ENCODE data around the gene GSE1.

Gene GSE1

DNA sequence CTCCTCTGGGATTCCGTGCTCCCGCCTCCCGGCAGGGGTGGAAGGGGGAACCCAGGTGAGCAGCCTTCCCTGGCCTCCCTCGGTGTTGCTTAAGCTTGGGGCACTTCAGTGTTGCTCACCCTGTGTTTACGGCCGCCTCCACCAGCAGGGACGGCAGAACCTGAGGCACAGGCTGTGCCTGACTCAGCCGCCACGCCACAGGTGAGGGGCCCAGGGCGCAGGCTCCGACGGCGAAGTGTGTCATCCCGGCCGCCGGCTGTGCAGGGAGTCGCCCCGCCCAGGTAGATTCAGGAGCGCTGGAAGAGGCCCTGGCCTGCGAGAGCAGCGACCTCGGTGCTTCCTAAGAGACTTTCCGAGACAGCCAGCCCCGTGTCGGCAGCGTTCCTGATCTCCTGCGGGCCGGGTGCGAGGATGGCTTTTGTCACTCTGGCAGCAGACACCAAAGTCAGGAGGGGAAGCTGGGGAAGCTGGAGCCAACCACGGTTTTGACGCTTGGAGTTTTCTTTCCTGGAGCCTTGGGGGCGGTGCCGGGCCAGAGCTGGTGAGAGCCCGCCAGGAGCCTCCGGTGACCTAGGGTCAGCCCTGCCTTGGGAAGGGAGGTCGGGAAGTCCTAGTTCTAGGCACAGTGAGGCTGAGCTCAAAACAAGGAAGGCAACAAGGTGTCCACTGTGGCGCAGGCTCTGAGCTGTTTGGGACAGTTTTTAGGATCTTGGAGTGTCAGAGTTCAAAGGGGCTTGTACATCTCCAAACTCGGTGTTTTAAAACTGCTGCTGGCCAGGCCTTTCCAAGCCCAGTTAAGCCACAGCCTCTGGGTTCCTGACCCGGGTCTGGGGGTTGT lies 2.1 kb downstream of the GSE1 start (continued):
- TF ChIP-seq ZNF133 (tag by site-specific recombination; IDR thresholded peaks at IDR 0.05) (no peak), ZIC2 (tag by site-specific recombination; IDR thresholded peaks at IDR 0.05) (peak; percentile 100), KLF1 (tag by site-specific recombination; IDR thresholded peaks at IDR 0.05) (peak; percentile 53), ZNF16 (tag by site-specific recombination; IDR thresholded peaks at IDR 0.05; ENCODE audit: low read depth) (no peak), GLIS2 (tag by site-specific recombination; IDR thresholded peaks at IDR 0.05) (peak; percentile 87), SETDB1 (IDR thresholded peaks at IDR 0.05; ENCODE audit: insufficient read length, low read length) (no peak), ZFP69B (tag by site-specific recombination; IDR thresholded peaks at IDR 0.05) (no peak), ZNF10 (tag by site-specific recombination; IDR thresholded peaks at IDR 0.05) (peak; percentile 49; the same call in 1 of the 2 replicates)
- TF ChIP-seq, protein P1, sequence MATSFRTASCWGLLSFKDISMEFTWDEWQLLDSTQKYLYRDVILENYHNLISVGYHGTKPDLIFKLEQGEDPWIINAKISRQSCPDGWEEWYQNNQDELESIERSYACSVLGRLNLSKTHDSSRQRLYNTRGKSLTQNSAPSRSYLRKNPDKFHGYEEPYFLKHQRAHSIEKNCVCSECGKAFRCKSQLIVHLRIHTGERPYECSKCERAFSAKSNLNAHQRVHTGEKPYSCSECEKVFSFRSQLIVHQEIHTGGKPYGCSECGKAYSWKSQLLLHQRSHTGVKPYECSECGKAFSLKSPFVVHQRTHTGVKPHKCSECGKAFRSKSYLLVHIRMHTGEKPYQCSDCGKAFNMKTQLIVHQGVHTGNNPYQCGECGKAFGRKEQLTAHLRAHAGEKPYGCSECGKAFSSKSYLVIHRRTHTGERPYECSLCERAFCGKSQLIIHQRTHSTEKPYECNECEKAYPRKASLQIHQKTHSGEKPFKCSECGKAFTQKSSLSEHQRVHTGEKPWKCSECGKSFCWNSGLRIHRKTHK (tag by site-specific recombination; IDR thresholded peaks at IDR 0.05) = no peak
- TF ChIP-seq, protein P2, sequence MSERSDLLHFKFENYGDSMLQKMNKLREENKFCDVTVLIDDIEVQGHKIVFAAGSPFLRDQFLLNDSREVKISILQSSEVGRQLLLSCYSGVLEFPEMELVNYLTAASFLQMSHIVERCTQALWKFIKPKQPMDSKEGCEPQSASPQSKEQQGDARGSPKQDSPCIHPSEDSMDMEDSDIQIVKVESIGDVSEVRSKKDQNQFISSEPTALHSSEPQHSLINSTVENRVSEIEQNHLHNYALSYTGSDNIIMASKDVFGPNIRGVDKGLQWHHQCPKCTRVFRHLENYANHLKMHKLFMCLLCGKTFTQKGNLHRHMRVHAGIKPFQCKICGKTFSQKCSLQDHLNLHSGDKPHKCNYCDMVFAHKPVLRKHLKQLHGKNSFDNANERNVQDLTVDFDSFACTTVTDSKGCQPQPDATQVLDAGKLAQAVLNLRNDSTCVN (tag by site-specific recombination; optimal IDR thresholded peaks at IDR 0.05) = peak; percentile 5
- TF ChIP-seq, protein P3, sequence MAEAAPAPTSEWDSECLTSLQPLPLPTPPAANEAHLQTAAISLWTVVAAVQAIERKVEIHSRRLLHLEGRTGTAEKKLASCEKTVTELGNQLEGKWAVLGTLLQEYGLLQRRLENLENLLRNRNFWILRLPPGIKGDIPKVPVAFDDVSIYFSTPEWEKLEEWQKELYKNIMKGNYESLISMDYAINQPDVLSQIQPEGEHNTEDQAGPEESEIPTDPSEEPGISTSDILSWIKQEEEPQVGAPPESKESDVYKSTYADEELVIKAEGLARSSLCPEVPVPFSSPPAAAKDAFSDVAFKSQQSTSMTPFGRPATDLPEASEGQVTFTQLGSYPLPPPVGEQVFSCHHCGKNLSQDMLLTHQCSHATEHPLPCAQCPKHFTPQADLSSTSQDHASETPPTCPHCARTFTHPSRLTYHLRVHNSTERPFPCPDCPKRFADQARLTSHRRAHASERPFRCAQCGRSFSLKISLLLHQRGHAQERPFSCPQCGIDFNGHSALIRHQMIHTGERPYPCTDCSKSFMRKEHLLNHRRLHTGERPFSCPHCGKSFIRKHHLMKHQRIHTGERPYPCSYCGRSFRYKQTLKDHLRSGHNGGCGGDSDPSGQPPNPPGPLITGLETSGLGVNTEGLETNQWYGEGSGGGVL (tag by site-specific recombination; IDR thresholded peaks at IDR 0.05) = peak; percentile 57; the same call in 1 of the 2 replicates

DNA sequence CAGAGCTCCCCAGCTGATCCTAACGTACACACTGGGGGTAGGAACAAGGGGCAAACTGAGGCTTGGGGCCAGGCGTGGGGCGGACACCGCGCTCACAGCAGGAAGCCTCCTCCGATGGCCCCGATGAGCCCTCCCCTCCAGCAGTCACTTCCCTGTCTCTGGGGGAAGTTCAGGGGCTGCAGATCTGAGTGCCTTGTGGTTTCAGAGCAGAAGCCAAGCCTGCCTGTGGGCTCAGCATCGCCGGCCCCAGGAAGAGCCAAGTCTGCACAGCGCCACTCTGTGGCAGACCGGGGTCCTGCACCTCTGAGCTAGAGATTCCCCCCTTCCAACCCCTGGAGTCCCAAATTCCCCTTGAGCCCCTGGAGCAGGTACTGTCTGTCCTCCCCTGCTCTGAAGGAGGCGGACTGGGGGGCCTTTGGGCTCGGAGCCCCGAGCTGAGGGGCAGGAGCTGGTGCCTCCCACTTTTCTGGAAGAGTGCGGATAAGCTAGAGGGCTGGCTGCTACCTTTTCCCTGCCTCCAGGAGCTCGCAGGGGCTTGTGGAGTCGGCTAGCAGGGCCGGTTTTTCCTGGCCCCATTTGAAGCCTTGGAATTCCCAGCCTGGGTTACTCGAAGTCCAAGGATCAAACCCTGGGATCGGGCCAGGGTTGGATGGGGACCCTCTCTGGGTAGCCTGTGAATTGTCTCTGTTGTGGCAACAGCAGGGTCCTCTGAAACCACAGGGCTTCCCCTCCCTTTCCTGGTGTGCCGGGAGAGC lies 2.9 kb downstream of the GSE1 start:
- POLR2A ChIA-PET = interaction anchor here (0.5 to 5.2 kb wide), 6 partner anchors 12 to 253 kb away, joined by 3 to 37 read pairs (median 3); no protein-coding TSS in a partner anchor
- H3K36me3 ChIP-seq (ENCODE audit: control insufficient read depth in 2 of 2, insufficient read depth in 1 of 2, low read length in 2 of 2) = peaks cover 0 to 34% of the 10 kb centered on the region in 2 experiments; a peak in 2 of 3 replicates
- H3K4me3 ChIP-seq (ENCODE audit: low read depth, low read length) = no peak overlapping the region; the same call in 1 of the 2 replicates
- H3K9me3 ChIP-seq (ENCODE audit: control insufficient read depth, insufficient read depth, low read depth, low read length) = no peaks in the 10 kb centered on the region
- H3K27ac ChIP-seq (ENCODE audit: extremely low read depth, low read depth, low read length) = peak overlapping the region; percentile 99
- peaks cover 6% of the 10 kb centered on the region; the same call in 1 of the 2 replicates for H3K4me1 ChIP-seq (ENCODE audit: control insufficient read depth, insufficient read depth, low read length)
- CTCF ChIA-PET = interaction anchor here (0.6 to 3.2 kb wide), 61 partner anchors 8 to 719 kb away, joined by 3 to 39 read pairs (median 4); no protein-coding TSS in a partner anchor
- TF ChIP-seq ZBTB17 (tag by site-specific recombination; IDR thresholded peaks at IDR 0.05) (peak; percentile 74), RBAK (tag by site-specific recombination; IDR thresholded peaks at IDR 0.05) (no peak), ZNF391 (tag by site-specific recombination; IDR thresholded peaks at IDR 0.05; ENCODE audit: borderline replicate concordance, low read depth) (peak; percentile 11; the same call in 1 of the 2 replicates), ZNF707 (tag by site-specific recombination; IDR thresholded peaks at IDR 0.05) (no peak), YY2 (tag by site-specific recombination; IDR thresholded peaks at IDR 0.05) (no peak), ZXDB (tag by site-specific recombination; IDR thresholded peaks at IDR 0.05) (peak; percentile 79), ZNF433 (tag by site-specific recombination; IDR thresholded peaks at IDR 0.05; ENCODE audit: low read depth) (no peak), KLF7 (tag by site-specific recombination; IDR thresholded peaks at IDR 0.05; ENCODE audit: borderline replicate concordance) (peak; percentile 71; the same call in 1 of the 2 replicates), IKZF3 (tag by site-specific recombination; IDR thresholded peaks at IDR 0.05) (peak; percentile 82), ZNF596 (tag by site-specific recombination; IDR thresholded peaks at IDR 0.05) (0 out of 2 replicates have a peak, but pooled peaks have one; percentile 4), ZIC2 (tag by site-specific recombination; IDR thresholded peaks at IDR 0.05) (no peak), ZSCAN30 (tag by site-specific recombination; IDR thresholded peaks at IDR 0.05) (peak; percentile 87; the same call in 1 of the 2 replicates), ZNF366 (tag by site-specific recombination; conservative IDR thresholded peaks at IDR 0.05) (0 out of 2 replicates have a peak, but pooled peaks have one; percentile 22), ZNF2 (tag by site-specific recombination; IDR thresholded peaks at IDR 0.05) (peak; percentile 74; the same call in 1 of the 2 replicates), ZBTB20 (tag by site-specific recombination; IDR thresholded peaks at IDR 0.05) (peak; percentile 21; the same call in 1 of the 2 replicates), ZNF274 (IDR thresholded peaks at IDR 0.05; ENCODE audit: low read length) (no peak), ZNF274 (tag by site-specific recombination; IDR thresholded peaks at IDR 0.05; ENCODE audit: borderline replicate concordance) (no peak), ZBTB1 (tag by site-specific recombination; IDR thresholded peaks at IDR 0.05) (no peak), KLF16 (tag by site-specific recombination; IDR thresholded peaks at IDR 0.05) (peak; percentile 20; the same call in 1 of the 2 replicates), ZSCAN23 (tag by site-specific recombination; IDR thresholded peaks at IDR 0.05) (no peak), KLF8 (tag by site-specific recombination; IDR thresholded peaks at IDR 0.05) (peak; percentile 39; the same call in 1 of the 2 replicates), GLIS2 (tag by site-specific recombination; IDR thresholded peaks at IDR 0.05) (peak; percentile 56)
